Right atrium auricular region (tissue), 2 donors: ENCODE data around the gene SPSB4. TPM values are rescaled to one million over a fixed set of nuclear protein-coding genes. Genes with fewer than 3 reads are reported as not detected.

Experiments used
- DNase-seq: peaks from one replicate; pipeline ENCODE4 v3.0.0-alpha.2; 2019; ENCODE audit warnings: low spot score
- H3K27ac ChIP-seq, 2 donors: fragments of 200-600 bp; sonication (generic); 1 replicate in 1 of 2; 2 replicates in 1 of 2; pipeline ENCODE4 v1.5.1; 2016 to 2019
- H3K27me3 ChIP-seq, 2 donors: fragments of 200-600 bp; sonication (generic); one replicate each; pipeline versions ENCODE4 v1.5.1 to v1.6.0; 2017 to 2019
- H3K36me3 ChIP-seq: fragments of 200-600 bp; sonication (generic); one replicate; pipeline ENCODE4 v1.5.1; 2016
- H3K4me1 ChIP-seq, 2 donors: fragments of 200-600 bp; sonication (generic); one replicate each; pipeline versions ENCODE4 v1.5.1 to v1.6.0; 2017 to 2019
- H3K4me3 ChIP-seq, 2 donors: fragments of 200-600 bp; sonication (generic); 1 replicate in 1 of 2; 2 replicates in 1 of 2; pipeline ENCODE4 v1.5.1; 2017 to 2019; ENCODE audit warnings: mild to moderate bottlenecking in 1 of 2, moderate library complexity in 1 of 2
- H3K9me3 ChIP-seq, 2 donors: fragments of 200-600 bp; sonication (generic); one replicate each; pipeline ENCODE4 v1.5.1; 2019
- total RNA-seq, 2 donors: library from RNA; depleted of rRNA; stranded (reverse); fragments of >200 nt; gene quantifications; one replicate each; pipeline ENCODE4 v1.1.0, GENCODE V29; 2016
- TF ChIP-seq, protein P1 (sequence below), 2 donors: fragments of 200-600 bp; sonication (generic); IDR thresholded peaks; one replicate each; pipeline ENCODE4 v1.5.1; 2019; ENCODE audit warnings: antibody characterized with exemption in 2 of 2

Gene SPSB4
- total RNA-seq = 1 to 10 TPM; 1.8 to 6.9 TPM

DNA sequence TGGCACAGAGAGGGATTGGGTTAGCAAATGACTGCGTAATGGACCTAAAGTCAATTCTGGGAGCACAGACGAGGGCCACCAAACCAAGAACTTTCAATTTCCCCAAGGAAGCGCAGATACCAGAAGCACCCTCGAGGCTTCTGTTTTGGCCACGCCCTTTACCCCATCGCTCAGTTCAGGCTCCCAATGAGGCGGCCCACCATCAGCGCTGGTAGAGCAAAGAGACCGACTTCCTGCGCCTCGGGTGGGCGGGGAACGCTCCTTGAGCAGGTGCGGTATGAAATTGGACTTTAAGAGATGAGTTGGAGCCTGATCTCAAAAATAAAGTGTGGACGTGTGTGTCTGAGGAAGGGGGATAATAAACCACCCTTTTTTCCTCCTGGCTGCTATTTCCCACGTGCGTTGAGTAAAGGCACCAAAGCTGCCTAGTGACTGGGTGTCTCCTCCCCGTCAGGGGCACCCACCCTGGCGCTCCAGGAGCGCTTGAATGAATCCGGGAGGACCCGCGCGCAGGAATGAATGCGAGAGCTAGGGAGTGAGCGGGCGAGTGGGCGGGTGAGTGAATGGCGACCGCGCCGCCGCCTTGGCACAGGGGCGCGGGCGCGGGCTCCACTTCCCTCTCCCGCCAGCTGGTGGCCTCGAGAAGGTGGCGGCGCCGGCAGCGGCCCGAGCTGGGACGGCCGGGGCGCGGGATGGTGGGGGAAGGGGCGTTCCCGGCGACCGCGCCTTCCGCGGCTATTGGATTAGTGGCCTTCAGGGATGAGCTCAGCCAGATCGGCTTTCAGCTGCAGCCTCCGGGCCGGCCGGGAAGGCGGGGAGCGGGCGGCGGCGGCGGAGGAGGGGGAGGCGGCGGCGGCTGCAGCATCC is at the start of gene SPSB4:
Gene SPSB4 (plus strand): TSS at position 772 of the 867 bp plus-strand sequence. CDS start 14,758 bp downstream, outside the sequence.
- no peak for DNase-seq
- Histone ChIP-seq H3K27me3 (no peaks in the 10 kb centered on the region), H3K27ac (peak within 1 kb of the TSS; percentile 85), H3K4me3 (peak within 1 kb of the TSS; percentile 58 to 66), H3K4me1 (peaks cover 0 to 33% of the 10 kb centered on the region in 2 donors), H3K36me3 (no peaks in the 10 kb centered on the region), H3K9me3 (no peaks in the 10 kb centered on the region)
- TF ChIP-seq, protein P1, sequence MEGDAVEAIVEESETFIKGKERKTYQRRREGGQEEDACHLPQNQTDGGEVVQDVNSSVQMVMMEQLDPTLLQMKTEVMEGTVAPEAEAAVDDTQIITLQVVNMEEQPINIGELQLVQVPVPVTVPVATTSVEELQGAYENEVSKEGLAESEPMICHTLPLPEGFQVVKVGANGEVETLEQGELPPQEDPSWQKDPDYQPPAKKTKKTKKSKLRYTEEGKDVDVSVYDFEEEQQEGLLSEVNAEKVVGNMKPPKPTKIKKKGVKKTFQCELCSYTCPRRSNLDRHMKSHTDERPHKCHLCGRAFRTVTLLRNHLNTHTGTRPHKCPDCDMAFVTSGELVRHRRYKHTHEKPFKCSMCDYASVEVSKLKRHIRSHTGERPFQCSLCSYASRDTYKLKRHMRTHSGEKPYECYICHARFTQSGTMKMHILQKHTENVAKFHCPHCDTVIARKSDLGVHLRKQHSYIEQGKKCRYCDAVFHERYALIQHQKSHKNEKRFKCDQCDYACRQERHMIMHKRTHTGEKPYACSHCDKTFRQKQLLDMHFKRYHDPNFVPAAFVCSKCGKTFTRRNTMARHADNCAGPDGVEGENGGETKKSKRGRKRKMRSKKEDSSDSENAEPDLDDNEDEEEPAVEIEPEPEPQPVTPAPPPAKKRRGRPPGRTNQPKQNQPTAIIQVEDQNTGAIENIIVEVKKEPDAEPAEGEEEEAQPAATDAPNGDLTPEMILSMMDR (IDR thresholded peaks at IDR 0.05) = peak; percentile 46 to 55

DNA sequence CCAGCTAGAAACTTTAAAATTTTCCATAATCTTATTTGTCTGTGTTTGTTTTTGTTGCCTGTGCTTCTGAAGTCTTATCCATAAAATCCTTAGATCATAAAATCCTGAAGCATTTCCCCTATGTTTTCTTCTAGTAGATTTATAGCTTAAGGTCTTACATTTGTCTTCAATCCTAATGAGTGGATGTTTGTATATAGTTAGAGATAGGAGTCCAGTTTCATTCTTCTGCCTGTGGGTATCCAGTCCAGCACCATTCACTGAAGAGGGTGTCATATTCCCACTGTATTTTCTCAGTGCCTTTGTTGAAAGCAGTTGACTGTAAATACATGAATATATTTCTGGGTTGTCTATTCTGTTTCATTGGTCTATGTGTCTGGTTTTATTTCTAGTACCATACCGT is 44.8 kb upstream of the SPSB4 start:
- Histone ChIP-seq H3K36me3 (no peaks in the 10 kb centered on the region), H3K27me3 (no peaks in the 10 kb centered on the region), H3K27ac (no peak overlapping the region), H3K4me3 (no peak overlapping the region), H3K9me3 (no peaks in the 10 kb centered on the region), H3K4me1 (no peaks in the 10 kb centered on the region)
- DNase-seq = no peak
- TF ChIP-seq, protein P1 (IDR thresholded peaks at IDR 0.05) = no peak

DNA sequence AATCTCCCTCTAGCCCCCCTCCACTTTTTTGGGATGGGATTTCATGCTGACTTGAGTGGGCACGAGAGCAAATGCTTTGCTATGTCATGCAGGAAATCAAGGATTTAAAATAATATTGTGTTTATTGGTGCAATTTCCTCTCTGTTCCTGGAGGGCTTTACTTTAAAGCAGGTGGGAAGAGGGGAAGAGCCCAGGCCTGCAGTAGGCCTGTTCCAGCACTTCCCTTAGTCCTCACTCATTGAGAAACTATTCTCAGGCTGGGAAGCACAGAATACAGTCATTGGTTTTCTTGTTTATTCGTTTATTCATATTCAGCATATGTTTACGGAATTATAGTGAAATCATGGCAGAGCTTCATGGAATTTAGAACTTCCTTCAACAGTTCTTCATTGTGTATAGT is 41.7 kb upstream of the SPSB4 start:
- Histone ChIP-seq H3K27ac (no peak overlapping the region), H3K9me3 (no peaks in the 10 kb centered on the region), H3K4me3 (no peak overlapping the region), H3K36me3 (no peaks in the 10 kb centered on the region), H3K27me3 (no peaks in the 10 kb centered on the region), H3K4me1 (peaks cover 0 to 5% of the 10 kb centered on the region in 2 donors)
- no peak for DNase-seq
- TF ChIP-seq, protein P1 (IDR thresholded peaks at IDR 0.05) = no peak

DNA sequence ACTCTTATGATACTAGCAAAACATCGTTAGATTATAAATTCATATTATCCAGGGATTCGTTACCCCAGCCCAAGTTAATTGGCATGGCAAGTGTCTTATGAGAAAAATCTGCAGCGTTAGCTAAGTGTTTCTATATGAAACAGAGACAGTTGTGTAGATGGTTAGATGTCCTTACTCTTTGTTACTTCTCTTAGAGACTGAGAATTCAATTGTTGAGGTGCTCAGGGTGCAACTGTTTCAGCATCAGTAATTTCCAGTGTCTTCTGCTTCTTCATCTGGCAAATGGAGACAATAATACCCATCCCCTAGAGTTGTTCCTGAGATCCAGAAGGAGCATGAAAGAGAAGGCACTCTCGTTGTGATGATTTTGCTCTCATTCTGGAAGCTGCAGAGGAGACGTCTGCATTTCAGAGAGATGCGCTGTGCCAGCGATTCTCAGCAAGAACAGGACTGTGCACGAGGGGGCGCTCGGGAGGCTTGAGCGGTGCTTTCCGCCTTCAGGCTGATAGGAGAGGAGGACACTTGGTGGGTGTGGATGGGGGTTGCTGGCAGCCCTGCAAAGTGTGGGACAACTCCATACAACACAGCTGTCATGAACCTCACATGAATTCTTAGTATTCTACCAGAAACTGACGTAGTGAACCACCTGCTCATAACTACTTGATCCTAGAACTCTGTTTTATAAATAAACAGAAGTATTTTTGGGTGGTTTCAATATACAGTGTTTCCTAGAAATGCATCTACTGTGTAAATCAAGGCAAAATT is 39.7 kb upstream of the SPSB4 start:
- Histone ChIP-seq H3K9me3 (no peaks in the 10 kb centered on the region), H3K27me3 (no peaks in the 10 kb centered on the region), H3K4me1 (peaks cover 0 to 5% of the 10 kb centered on the region in 2 donors), H3K4me3 (no peak overlapping the region), H3K27ac (no peak overlapping the region), H3K36me3 (no peaks in the 10 kb centered on the region)
- TF ChIP-seq, protein P1 (IDR thresholded peaks at IDR 0.05) = peak; percentile 75 to 92
- DNase-seq = peak; percentile 82

DNA sequence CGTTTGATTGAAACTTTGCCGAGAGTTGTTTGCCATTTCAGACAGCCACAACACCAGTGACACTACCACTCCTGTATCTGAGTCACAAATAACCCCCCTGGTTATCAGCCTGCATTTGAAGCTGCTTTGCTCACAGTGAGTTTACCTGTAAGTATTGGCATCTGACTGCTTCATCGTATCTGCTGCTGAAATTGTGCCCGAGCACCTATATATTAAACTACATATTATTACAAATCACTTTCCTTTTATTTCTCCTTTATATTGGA is 39.2 kb upstream of the SPSB4 start:
- peaks cover 0 to 5% of the 10 kb centered on the region in 2 donors for H3K4me1 ChIP-seq

More for the DNA sequence above, 39.2 kb upstream of the SPSB4 start:
- Histone ChIP-seq H3K27me3 (no peaks in the 10 kb centered on the region), H3K9me3 (no peaks in the 10 kb centered on the region), H3K36me3 (no peaks in the 10 kb centered on the region), H3K4me3 (no peak overlapping the region), H3K27ac (no peak overlapping the region)
- no peak for DNase-seq
- TF ChIP-seq, protein P1 (IDR thresholded peaks at IDR 0.05) = no peak
